ENCODE results near the gene PEX5L. TPM values are rescaled to one million over a fixed set of nuclear protein-coding genes. Genes with fewer than 3 reads are reported as not detected.

PEX5L gene
- total RNA-seq, 2 donors from 2014 or later: not detected

- Histone ChIP-seq H3K27me3 (replicated peaks; ENCODE audit: insufficient read depth) (no peaks in the 10 kb centered on the region), H3K4me3 (no peak overlapping the region), H3K27ac (no peak overlapping the region), H3K4me1 (ENCODE audit: control insufficient read depth in 1 of 2, low read depth in 2 of 2) (no peaks in the 10 kb centered on the region), H3K36me3 (no peaks in the 10 kb centered on the region), H3K9me3 (no peaks in the 10 kb centered on the region)
- DNase-seq (ENCODE audit: low spot score): no peak
- no peak for ATAC-seq (ENCODE audit: insufficient number of reproducible peaks, low FRiP score, low read depth)
- no peak for TF ChIP-seq CTCF (IDR thresholded peaks at IDR 0.05)
These were observed 160.3 kb downstream of the PEX5L start for GRCh38 chr3:179876440-179876839.

- no peaks in the 10 kb centered on the region for H3K27me3 ChIP-seq (replicated peaks; ENCODE audit: insufficient read depth)
- no peak for TF ChIP-seq CTCF (IDR thresholded peaks at IDR 0.05)
- no peak overlapping the region for H3K27ac ChIP-seq
- no peak overlapping the region for H3K4me3 ChIP-seq
- no peaks in the 10 kb centered on the region for H3K9me3 ChIP-seq
- DNase-seq (ENCODE audit: low spot score) (no peak), ATAC-seq (ENCODE audit: insufficient number of reproducible peaks, low FRiP score, low read depth) (no peak)
- H3K36me3 ChIP-seq: no peaks in the 10 kb centered on the region
- no peaks in the 10 kb centered on the region for H3K4me1 ChIP-seq (ENCODE audit: control insufficient read depth in 1 of 2, low read depth in 2 of 2)
These were observed 163.9 kb downstream of the PEX5L start for GRCh38 chr3:179872842-179873241.

GRCh38 chr3:179871782-179872181 lies 165.0 kb downstream of the PEX5L start:
- TF ChIP-seq CTCF (IDR thresholded peaks at IDR 0.05): no peak
- Histone ChIP-seq H3K27ac (no peak overlapping the region), H3K9me3 (no peaks in the 10 kb centered on the region), H3K4me3 (no peak overlapping the region), H3K4me1 (ENCODE audit: control insufficient read depth in 1 of 2, low read depth in 2 of 2) (no peaks in the 10 kb centered on the region), H3K36me3 (no peaks in the 10 kb centered on the region), H3K27me3 (replicated peaks; ENCODE audit: insufficient read depth) (no peaks in the 10 kb centered on the region)
- DNase-seq (ENCODE audit: low spot score): no peak
- no peak for ATAC-seq (ENCODE audit: insufficient number of reproducible peaks, low FRiP score, low read depth)

- Histone ChIP-seq H3K4me1 (ENCODE audit: control insufficient read depth in 1 of 2, low read depth in 2 of 2) (no peaks in the 10 kb centered on the region), H3K9me3 (no peaks in the 10 kb centered on the region), H3K27ac (no peak overlapping the region), H3K4me3 (no peak overlapping the region), H3K27me3 (replicated peaks; ENCODE audit: insufficient read depth) (no peaks in the 10 kb centered on the region), H3K36me3 (no peaks in the 10 kb centered on the region)
- DNase-seq (ENCODE audit: low spot score) (no peak), ATAC-seq (ENCODE audit: insufficient number of reproducible peaks, low FRiP score, low read depth) (no peak)
- no peak for TF ChIP-seq CTCF (IDR thresholded peaks at IDR 0.05)
These were observed 168.0 kb downstream of the PEX5L start for GRCh38 chr3:179868715-179869114.

- ATAC-seq (ENCODE audit: insufficient number of reproducible peaks, low FRiP score, low read depth) (no peak), DNase-seq (ENCODE audit: low spot score) (no peak)
- no peaks in the 10 kb centered on the region for H3K4me1 ChIP-seq (ENCODE audit: control insufficient read depth in 1 of 2, low read depth in 2 of 2)
- H3K27me3 ChIP-seq (replicated peaks; ENCODE audit: insufficient read depth): no peaks in the 10 kb centered on the region
- H3K36me3 ChIP-seq: no peaks in the 10 kb centered on the region
- H3K9me3 ChIP-seq: no peaks in the 10 kb centered on the region
- no peak overlapping the region for H3K27ac ChIP-seq
- H3K4me3 ChIP-seq: no peak overlapping the region
- no peak for TF ChIP-seq CTCF (IDR thresholded peaks at IDR 0.05)
These were observed 168.8 kb downstream of the PEX5L start for GRCh38 chr3:179867961-179868360.

Data from thoracic aorta (tissue), 2 donors.